ENCODE data around the gene CECR2.

CECR2 gene

GRCh38 chr22:17575151-17575550 is 205.9 kb downstream of the CECR2 start:
- no peak for DNase-seq (ENCODE audit: low read depth)

GRCh38 chr22:17575681-17576080 is 206.4 kb downstream of the CECR2 start:
- DNase-seq (ENCODE audit: low read depth): no peak

GRCh38 chr22:17576470-17576869 is 207.2 kb downstream of the CECR2 start:
- peak; percentile 39 for DNase-seq (ENCODE audit: low read depth)

- no peak for DNase-seq (ENCODE audit: low read depth)
Measured at GRCh38 chr22:17578136-17578754, 209.0 kb downstream of the CECR2 start.

- no peak for DNase-seq (ENCODE audit: low read depth)
Measured at GRCh38 chr22:17579535-17579981, 210.3 kb downstream of the CECR2 start.

GRCh38 chr22:17580441-17581031 is 211.3 kb downstream of the CECR2 start:
- no peak for DNase-seq (ENCODE audit: low read depth)

- DNase-seq (ENCODE audit: low read depth): no peak
Measured at GRCh38 chr22:17581056-17581455, 211.8 kb downstream of the CECR2 start.

GRCh38 chr22:17581631-17582030 is 212.4 kb downstream of the CECR2 start:
- DNase-seq (ENCODE audit: low read depth): no peak

GRCh38 chr22:17583151-17583550 is 213.9 kb downstream of the CECR2 start:
- no peak for DNase-seq (ENCODE audit: low read depth)

- no peak for DNase-seq (ENCODE audit: low read depth)
Measured at GRCh38 chr22:17586831-17587440, 217.7 kb downstream of the CECR2 start.

GRCh38 chr22:17587629-17588028 is 218.4 kb downstream of the CECR2 start:
- no peak for DNase-seq (ENCODE audit: low read depth)

GRCh38 chr22:17588606-17589005 is 219.3 kb downstream of the CECR2 start:
- no peak for DNase-seq (ENCODE audit: low read depth)

GRCh38 chr22:17589810-17590375 is 220.6 kb downstream of the CECR2 start:
- DNase-seq (ENCODE audit: low read depth): no peak

- no peak for DNase-seq (ENCODE audit: low read depth)
Measured at GRCh38 chr22:17590586-17590985, 221.3 kb downstream of the CECR2 start.

- DNase-seq (ENCODE audit: low read depth): no peak
Measured at GRCh38 chr22:17592201-17592600, 222.9 kb downstream of the CECR2 start.

GRCh38 chr22:17596226-17596625 is 227.0 kb downstream of the CECR2 start:
- no peak for DNase-seq (ENCODE audit: low read depth)

- DNase-seq (ENCODE audit: low read depth): no peak
Measured at GRCh38 chr22:17597217-17597616, 228.0 kb downstream of the CECR2 start.

- no peak for DNase-seq (ENCODE audit: low read depth)
Measured at GRCh38 chr22:17598318-17598717, 229.1 kb downstream of the CECR2 start.

GRCh38 chr22:17601031-17601430 is 231.8 kb downstream of the CECR2 start:
- no peak for DNase-seq (ENCODE audit: low read depth)

GRCh38 chr22:17603668-17604067 is 234.4 kb downstream of the CECR2 start:
- DNase-seq (ENCODE audit: low read depth): no peak

GRCh38 chr22:17606496-17606895 is 237.2 kb downstream of the CECR2 start:
- DNase-seq (ENCODE audit: low read depth): peak; percentile 4
